CD14-positive monocyte (primary cell): ENCODE data around the gene USP48. TPM values are rescaled to one million over a fixed set of nuclear protein-coding genes. Genes with fewer than 3 reads are reported as not detected.

ENCODE experiments used
- DNase-seq, 3 donors: peaks; one replicate each; pipeline ENCODE4 v3.0.0-alpha.2; 2011 to 2022
- H2AFZ ChIP-seq: 2 replicates; pipeline ENCODE4 v1.6.0; 2012; ENCODE audit warnings: mild to moderate bottlenecking, low read depth, low read length, inconsistent platforms; ENCODE audit not compliant: insufficient read depth, poor library complexity, severe bottlenecking
- H3K27ac ChIP-seq, 2 donors: 1 replicate in 1 of 2; 2 replicates in 1 of 2; pipeline ENCODE4 v1.5.1; 2012 to 2013; ENCODE audit warnings: low read length in 2 of 2, control low read depth in 1 of 2, inconsistent platforms in 1 of 2, low read depth in 1 of 2, mild to moderate bottlenecking in 1 of 2
- H3K27me3 ChIP-seq, 2 donors: one replicate each; pipeline versions ENCODE4 v1.6.0 to v1.6.1; 2011 to 2013; ENCODE audit warnings: low read length in 2 of 2; ENCODE audit not compliant: control insufficient read depth in 2 of 2, insufficient read depth in 2 of 2
- H3K36me3 ChIP-seq, 2 donors: replicated peaks in 1 of 2; 1 replicate in 1 of 2; 2 replicates in 1 of 2; pipeline versions ENCODE4 v1.5.1 to v1.6.1; 2012 to 2013; ENCODE audit warnings: low read length in 2 of 2, control low read depth in 1 of 2, inconsistent platforms in 1 of 2, mild to moderate bottlenecking in 1 of 2; ENCODE audit not compliant: insufficient read depth in 2 of 2, control insufficient read depth in 1 of 2
- H3K4me1 ChIP-seq, 2 donors: 1 replicate in 1 of 2; 2 replicates in 1 of 2; pipeline versions ENCODE4 v1.5.1 to v1.6.1; 2012 to 2013; ENCODE audit warnings: low read length in 2 of 2, control low read depth in 1 of 2, inconsistent platforms in 1 of 2, mild to moderate bottlenecking in 1 of 2, moderate library complexity in 1 of 2; ENCODE audit not compliant: insufficient read depth in 2 of 2, control insufficient read depth in 1 of 2
- H3K4me2 ChIP-seq: replicated peaks from 2 replicates; pipeline ENCODE3; 2012; ENCODE audit warnings: low read length, moderate library complexity, mild to moderate bottlenecking; ENCODE audit not compliant: poor library complexity, severe bottlenecking; ENCODE audit errors: extremely low read depth
- H3K4me3 ChIP-seq, 3 experiments: fragments of 200-600 bp in 1 of 3; sonication (generic) in 1 of 3; replicated peaks in 1 of 3; 1 replicate in 2 of 3; 2 replicates in 1 of 3; pipeline ENCODE4 v1.5.1; 2011 to 2013; ENCODE audit warnings: low read length in 3 of 3, mild to moderate bottlenecking in 3 of 3, control low read depth in 2 of 3, low read depth in 2 of 3, inconsistent platforms in 1 of 3, moderate library complexity in 1 of 3
- H3K79me2 ChIP-seq: 2 replicates; pipeline ENCODE4 v1.6.0; 2012; ENCODE audit warnings: mild to moderate bottlenecking, control low read depth, inconsistent platforms, low read length, moderate library complexity; ENCODE audit not compliant: insufficient read depth
- H3K9ac ChIP-seq: 2 replicates; pipeline ENCODE4 v1.6.0; 2017; ENCODE audit warnings: low read length, mild to moderate bottlenecking; ENCODE audit not compliant: insufficient read depth, poor library complexity, severe bottlenecking
- H3K9me3 ChIP-seq, 2 donors: replicated peaks in 1 of 2; 1 replicate in 1 of 2; 2 replicates in 1 of 2; pipeline versions ENCODE4 v1.5.1 to v1.6.1; 2012 to 2013; ENCODE audit warnings: low read length in 2 of 2, control low read depth in 1 of 2; ENCODE audit not compliant: control insufficient read depth in 1 of 2, insufficient read depth in 1 of 2
- H4K20me1 ChIP-seq: 2 replicates; pipeline ENCODE4 v1.6.0; 2012; ENCODE audit warnings: mild to moderate bottlenecking, low read length, control low read depth, moderate library complexity; ENCODE audit not compliant: insufficient read depth
- H3K27ac Mint-ChIP-seq, 7 donors: one replicate each; pipeline ENCODE4 v1.8.0; 2020; ENCODE audit warnings: mild to moderate bottlenecking in 7 of 7, mixed read lengths in 7 of 7, moderate library complexity in 6 of 7, inconsistent platforms in 2 of 7
- H3K27me3 Mint-ChIP-seq, 3 donors: one replicate each; pipeline ENCODE4 v1.8.0; 2021 to 2022; ENCODE audit warnings: low read depth in 3 of 3, mild to moderate bottlenecking in 3 of 3, mixed read lengths in 3 of 3, moderate library complexity in 3 of 3, inconsistent platforms in 1 of 3
- H3K36me3 Mint-ChIP-seq, 2 donors: one replicate each; pipeline ENCODE4 v1.8.0; 2020; ENCODE audit warnings: mixed read lengths in 2 of 2, inconsistent platforms in 1 of 2, mild to moderate bottlenecking in 1 of 2
- H3K4me1 Mint-ChIP-seq: one replicate; pipeline ENCODE4 v1.8.0; 2020; ENCODE audit warnings: mild to moderate bottlenecking, mixed read lengths
- H3K4me3 Mint-ChIP-seq, 2 donors: one replicate each; pipeline ENCODE4 v1.8.0; 2020; ENCODE audit warnings: mild to moderate bottlenecking in 2 of 2, mixed read lengths in 2 of 2, moderate library complexity in 1 of 2
- H3K9me3 Mint-ChIP-seq, 7 donors: one replicate each; pipeline ENCODE4 v1.8.0; 2020 to 2022; ENCODE audit warnings: mixed read lengths in 7 of 7, mild to moderate bottlenecking in 6 of 7, moderate library complexity in 6 of 7, inconsistent platforms in 2 of 7
- CTCF ChIP-seq: fragments of 200-600 bp; IDR thresholded peaks from one replicate; pipeline ENCODE4 v1.8.0; 2022; ENCODE audit warnings: antibody characterized with exemption, mild to moderate bottlenecking
- WGBS: methylation state at CpG from one replicate; pipeline ENCODE4 v1.1.5; 2013; ENCODE audit warnings: missing lambda C conversion rate; ENCODE audit not compliant: insufficient coverage; 5-methylcytosine and 5-hydroxymethylcytosine counted together
- intact Hi-C, 2 donors: fragments of 100-400 bp; cut with micrococcal nuclease; formaldehyde crosslinking; loops; one replicate each; pipeline versions ENCODE4 v1.15.0 to v1.15.1; 2023
- polyA plus RNA-seq, 3 donors: library from polyadenylated mRNA; depleted of rRNA in 1 of 3; unstranded in 2 of 3; stranded (reverse) in 1 of 3; fragments of 300-500 nt in 2 of 3; fragments of >200 nt in 1 of 3; fragmentation: Illumina TruSeq in 2 of 3; gene quantifications; 1 replicate in 2 of 3; 2 replicates in 1 of 3; pipeline ENCODE4 v1.2.3, GENCODE V29; 2012 to 2021

Gene USP48
- polyA plus RNA-seq, 3 donors: 26.5 to 40.2 (median 34.3) TPM

GRCh38 chr1:21641537-21641936 is 141.4 kb downstream of the USP48 start:
- Mint-ChIP-seq H3K27me3 (peaks cover 4 to 9% (median 8%) of the 10 kb centered on the region in 3 donors), H3K27ac (no peak overlapping the region), H3K4me3 (no peak overlapping the region), H3K9me3 (no peaks in the 10 kb centered on the region), H3K36me3 (no peaks in the 10 kb centered on the region), H3K4me1 (no peaks in the 10 kb centered on the region)
- Histone ChIP-seq H3K4me1 (no peaks in the 10 kb centered on the region), H3K4me3 (no peak overlapping the region), H3K79me2 (no peaks in the 10 kb centered on the region), H3K27me3 (no peaks in the 10 kb centered on the region), H2AFZ (no peak overlapping the region), H4K20me1 (no peaks in the 10 kb centered on the region), H3K9ac (no peak overlapping the region), H3K9me3 (no peaks in the 10 kb centered on the region), H3K27ac (no peak overlapping the region), H3K36me3 (no peaks in the 10 kb centered on the region), H3K4me2 (no peak overlapping the region)
- no peak for TF ChIP-seq CTCF
- no peak for DNase-seq
- WGBS: 97% methylated on average over 5 of the region's 6 CpGs
- intact Hi-C loops: no loop called here

GRCh38 chr1:21641076-21641475 is 141.9 kb downstream of the USP48 start:
- no peaks in the 10 kb centered on the region for H3K9me3 ChIP-seq
- no peak for DNase-seq
- H3K4me3 ChIP-seq: no peak overlapping the region
- no peak for TF ChIP-seq CTCF
- Mint-ChIP-seq H3K36me3 (no peaks in the 10 kb centered on the region), H3K4me3 (no peak overlapping the region), H3K4me1 (no peaks in the 10 kb centered on the region), H3K9me3 (no peaks in the 10 kb centered on the region), H3K27me3 (peaks cover 4 to 9% (median 6%) of the 10 kb centered on the region in 3 donors), H3K27ac (no peak overlapping the region)
- no peaks in the 10 kb centered on the region for H3K27me3 ChIP-seq
- 95% methylated on average over 2 of the region's 2 CpGs for WGBS
- H3K27ac ChIP-seq: no peak overlapping the region
- H3K36me3 ChIP-seq: no peaks in the 10 kb centered on the region
- no peak overlapping the region for H2AFZ ChIP-seq
- no peaks in the 10 kb centered on the region for H3K4me1 ChIP-seq
- no peaks in the 10 kb centered on the region for H3K79me2 ChIP-seq
- H4K20me1 ChIP-seq: no peaks in the 10 kb centered on the region
- no peak overlapping the region for H3K4me2 ChIP-seq
- intact Hi-C loops: no loop called here
- no peak overlapping the region for H3K9ac ChIP-seq
